Mesothelial cell of epicardium (in vitro differentiated cells): ENCODE results near the gene CFAP99. TPM values are rescaled to one million over a fixed set of nuclear protein-coding genes. Genes with fewer than 3 reads are reported as not detected.
A peak's percentile ranks its signal among the peaks of the same experiment; 100 is the strongest.

Experiments used
- DNase-seq, 2 experiments: peaks; one replicate each; pipeline ENCODE4 v3.0.0; 2021; ENCODE audit warnings: low spot score in 2 of 2; ENCODE audit not compliant: unreplicated experiment in 2 of 2
- H3K27ac Mint-ChIP-seq: 2 replicates; pipeline ENCODE4 v1.8.0; 2021; ENCODE audit warnings: mixed read lengths
- H3K27me3 Mint-ChIP-seq: 2 replicates; pipeline ENCODE4 v1.8.0; 2021; ENCODE audit warnings: low read depth, mixed read lengths
- H3K36me3 Mint-ChIP-seq: 2 replicates; pipeline ENCODE4 v1.8.0; 2021; ENCODE audit warnings: mixed read lengths
- H3K4me1 Mint-ChIP-seq: 2 replicates; pipeline ENCODE4 v1.8.0; 2021; ENCODE audit warnings: mixed read lengths
- H3K4me3 Mint-ChIP-seq: 2 replicates; pipeline ENCODE4 v1.8.0; 2021; ENCODE audit warnings: mild to moderate bottlenecking, moderate library complexity, mixed read lengths
- H3K9me3 Mint-ChIP-seq: 2 replicates; pipeline ENCODE4 v1.8.0; 2021; ENCODE audit warnings: mixed read lengths
- total RNA-seq: library from RNA; stranded (reverse); gene quantifications from 3 replicates; pipeline ENCODE4 v1.2.1, GENCODE V29; 2021
- TF ChIP-seq, protein P1 (sequence below): fragments of 200-600 bp; sonication (generic); IDR thresholded peaks from one replicate; pipeline ENCODE4 v1.5.0; 2021; ENCODE audit warnings: antibody characterized with exemption; ENCODE audit not compliant: unreplicated experiment

CFAP99 gene
- total RNA-seq: 0.11 TPM in 1 of 3 replicates, not detected in the others

DNA sequence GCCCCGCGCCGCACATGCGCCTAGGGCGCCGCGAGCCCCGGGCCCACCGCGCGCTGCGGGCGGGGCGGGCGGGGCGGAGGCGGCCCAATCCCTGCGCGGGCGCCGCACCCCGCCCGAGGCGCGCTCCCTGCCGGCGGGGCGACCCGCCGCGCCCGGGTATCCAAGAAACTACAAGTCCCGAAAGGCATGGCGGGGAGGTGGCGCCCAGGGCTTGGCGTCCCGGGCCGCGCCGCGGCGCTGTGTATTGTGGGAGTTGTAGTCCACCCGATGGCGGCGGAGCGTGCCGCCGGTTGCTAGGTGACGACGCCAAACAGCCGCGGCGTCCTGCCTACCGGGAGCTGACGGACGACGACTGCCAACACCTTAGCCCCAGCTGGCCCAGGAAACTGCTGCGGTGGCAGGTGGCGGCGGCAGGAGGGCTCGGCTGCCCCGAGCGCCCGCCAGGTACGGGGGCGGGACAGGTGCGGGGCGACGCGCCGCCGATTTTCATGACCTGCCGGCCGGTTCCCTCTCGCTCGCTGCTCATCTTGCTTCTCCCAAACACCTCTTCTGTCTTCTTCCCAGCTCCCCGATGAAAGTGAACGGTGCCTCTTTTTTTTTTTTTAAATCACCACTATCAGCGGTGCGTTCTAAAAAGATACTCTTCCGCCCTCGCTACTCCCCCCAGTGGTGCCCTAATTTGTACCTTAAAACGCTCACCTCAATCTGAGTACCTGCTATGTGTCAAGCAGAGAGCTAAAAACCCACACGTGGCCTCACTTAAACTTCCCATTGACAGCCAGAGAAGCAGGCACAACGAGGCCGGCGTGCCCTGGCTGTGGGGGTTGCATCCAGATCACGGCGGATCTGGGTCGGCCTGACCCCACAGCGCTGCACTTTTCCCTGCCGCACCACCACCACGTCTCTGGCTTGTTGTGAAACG is at the start of gene CFAP99:
Gene CFAP99 (plus strand): TSS at position 306 of the 922 bp plus-strand sequence.
- TF ChIP-seq, protein P1, sequence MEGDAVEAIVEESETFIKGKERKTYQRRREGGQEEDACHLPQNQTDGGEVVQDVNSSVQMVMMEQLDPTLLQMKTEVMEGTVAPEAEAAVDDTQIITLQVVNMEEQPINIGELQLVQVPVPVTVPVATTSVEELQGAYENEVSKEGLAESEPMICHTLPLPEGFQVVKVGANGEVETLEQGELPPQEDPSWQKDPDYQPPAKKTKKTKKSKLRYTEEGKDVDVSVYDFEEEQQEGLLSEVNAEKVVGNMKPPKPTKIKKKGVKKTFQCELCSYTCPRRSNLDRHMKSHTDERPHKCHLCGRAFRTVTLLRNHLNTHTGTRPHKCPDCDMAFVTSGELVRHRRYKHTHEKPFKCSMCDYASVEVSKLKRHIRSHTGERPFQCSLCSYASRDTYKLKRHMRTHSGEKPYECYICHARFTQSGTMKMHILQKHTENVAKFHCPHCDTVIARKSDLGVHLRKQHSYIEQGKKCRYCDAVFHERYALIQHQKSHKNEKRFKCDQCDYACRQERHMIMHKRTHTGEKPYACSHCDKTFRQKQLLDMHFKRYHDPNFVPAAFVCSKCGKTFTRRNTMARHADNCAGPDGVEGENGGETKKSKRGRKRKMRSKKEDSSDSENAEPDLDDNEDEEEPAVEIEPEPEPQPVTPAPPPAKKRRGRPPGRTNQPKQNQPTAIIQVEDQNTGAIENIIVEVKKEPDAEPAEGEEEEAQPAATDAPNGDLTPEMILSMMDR: no peak
- peaks cover 83% of the 10 kb centered on the region for H3K27me3 Mint-ChIP-seq
- H3K9me3 Mint-ChIP-seq: no peaks in the 10 kb centered on the region
- peak within 1 kb of the TSS; percentile 72 for H3K4me3 Mint-ChIP-seq
- H3K27ac Mint-ChIP-seq: no peak within 1 kb of the TSS
- peaks cover 7% of the 10 kb centered on the region for H3K4me1 Mint-ChIP-seq
- no peaks in the 10 kb centered on the region for H3K36me3 Mint-ChIP-seq
- DNase-seq: peak; percentile 93 to 94

DNA sequence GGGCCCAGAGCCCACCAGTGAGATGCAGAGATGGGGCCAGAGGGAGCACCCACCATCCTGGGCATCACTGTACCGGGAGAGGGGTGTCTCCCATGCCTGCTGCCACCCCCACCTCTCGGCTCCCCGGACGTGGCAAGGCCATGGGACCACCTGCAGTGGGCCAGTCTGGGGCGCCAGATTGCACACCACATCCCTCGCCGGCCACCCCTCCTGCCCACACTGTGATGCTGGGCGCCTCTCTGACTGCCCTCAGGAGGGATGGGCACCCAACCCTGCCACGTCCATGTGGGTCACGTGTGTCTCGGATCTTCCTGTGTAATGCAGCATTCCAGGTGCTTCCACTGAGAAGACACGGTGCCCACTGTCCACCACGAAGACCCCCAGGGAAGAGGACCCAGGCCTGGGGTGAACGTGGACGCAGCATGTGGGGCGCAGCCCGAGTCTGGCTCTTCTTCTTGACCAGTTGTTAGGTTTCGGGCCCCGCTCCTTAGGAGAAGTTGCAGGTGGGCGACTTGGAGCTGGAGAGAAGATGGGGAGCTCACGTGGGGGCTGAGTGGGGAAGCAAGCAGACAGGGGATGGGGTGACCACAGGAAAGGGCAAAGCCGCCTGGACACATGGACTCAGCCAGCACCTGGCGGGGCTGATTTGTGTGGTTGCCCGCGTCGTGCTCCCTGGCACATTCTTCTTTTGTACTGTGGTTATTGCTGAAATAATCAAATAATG is 48.0 kb upstream of the CFAP99 start:
- Mint-ChIP-seq H3K4me3 (no peak overlapping the region), H3K27me3 (peaks cover 23% of the 10 kb centered on the region), H3K9me3 (peaks cover 13% of the 10 kb centered on the region), H3K4me1 (peaks cover 2% of the 10 kb centered on the region), H3K27ac (no peak overlapping the region), H3K36me3 (no peaks in the 10 kb centered on the region)
- DNase-seq: no peak
- TF ChIP-seq, protein P1: no peak

DNA sequence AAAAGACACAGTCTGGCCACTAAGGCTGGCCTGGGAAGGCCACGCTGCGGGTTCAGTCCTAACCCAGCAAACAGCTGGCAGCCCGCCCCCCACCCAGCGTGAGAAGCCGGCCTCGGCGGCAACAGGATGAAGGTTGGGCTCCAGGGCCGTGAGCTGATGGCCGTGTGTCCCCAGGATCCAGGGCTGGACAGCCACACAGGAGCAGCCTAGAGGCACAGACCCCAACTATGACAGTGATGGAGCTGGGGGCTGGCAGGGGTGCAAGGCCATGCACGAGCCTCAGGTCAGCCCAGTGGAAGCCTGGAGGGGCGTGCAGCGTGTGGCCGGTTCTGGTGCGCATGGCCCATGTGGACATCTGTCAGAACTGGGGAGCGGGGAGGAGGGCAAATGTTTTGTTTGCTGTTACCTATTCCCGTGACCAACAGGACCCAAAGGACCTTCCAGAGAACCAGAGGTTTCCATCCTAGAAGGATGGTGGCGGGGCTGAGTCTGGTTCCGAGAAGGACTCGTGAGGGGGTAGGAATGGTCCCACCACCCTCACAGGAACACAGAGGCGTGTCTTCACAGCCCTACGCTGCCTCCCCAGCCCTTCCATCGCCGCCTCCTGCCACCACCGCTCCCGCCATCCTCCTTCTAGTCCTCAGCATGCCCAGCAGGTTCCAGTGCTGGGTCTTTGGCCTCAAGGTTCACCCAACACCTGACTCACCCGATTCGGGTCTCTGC is 46.8 kb upstream of the CFAP99 start:
- TF ChIP-seq, protein P1: no peak
- no peak overlapping the region for H3K4me3 Mint-ChIP-seq
- no peak for DNase-seq
- peaks cover under 1% of the 10 kb centered on the region for H3K4me1 Mint-ChIP-seq
- peaks cover 23% of the 10 kb centered on the region for H3K27me3 Mint-ChIP-seq
- H3K27ac Mint-ChIP-seq: no peak overlapping the region
- peaks cover 13% of the 10 kb centered on the region for H3K9me3 Mint-ChIP-seq
- H3K36me3 Mint-ChIP-seq: no peaks in the 10 kb centered on the region

DNA sequence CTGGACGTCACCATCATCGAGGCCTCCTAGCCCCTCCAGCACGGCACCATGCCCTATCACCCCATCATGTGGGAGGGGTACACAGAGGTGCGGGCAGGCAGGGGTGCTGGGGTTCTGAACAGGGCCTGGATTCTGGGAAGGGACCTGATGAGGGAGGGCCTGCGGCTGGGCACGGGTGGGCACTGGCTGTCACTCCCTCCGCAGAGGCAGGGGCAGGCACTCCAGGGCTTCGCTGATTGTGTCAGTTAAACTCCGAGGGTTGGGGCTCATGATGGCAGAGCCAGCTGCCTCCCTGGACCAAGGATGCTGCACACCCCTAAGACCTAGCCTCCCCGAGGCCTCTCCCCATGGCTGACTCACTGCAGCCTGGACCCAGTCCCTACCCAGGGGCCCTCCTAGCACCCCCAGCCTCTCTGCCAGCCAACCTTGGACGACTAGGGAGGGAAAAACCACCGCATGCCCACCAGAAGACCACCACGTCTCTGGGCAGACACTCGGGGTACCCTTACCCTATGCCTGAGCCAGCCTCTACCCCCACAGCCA is 46.2 kb upstream of the CFAP99 start:
- Mint-ChIP-seq H3K27ac (no peak overlapping the region), H3K9me3 (peaks cover 13% of the 10 kb centered on the region), H3K4me1 (no peaks in the 10 kb centered on the region), H3K36me3 (no peaks in the 10 kb centered on the region), H3K27me3 (peaks cover 23% of the 10 kb centered on the region), H3K4me3 (no peak overlapping the region)
- DNase-seq: no peak
- TF ChIP-seq, protein P1: no peak

DNA sequence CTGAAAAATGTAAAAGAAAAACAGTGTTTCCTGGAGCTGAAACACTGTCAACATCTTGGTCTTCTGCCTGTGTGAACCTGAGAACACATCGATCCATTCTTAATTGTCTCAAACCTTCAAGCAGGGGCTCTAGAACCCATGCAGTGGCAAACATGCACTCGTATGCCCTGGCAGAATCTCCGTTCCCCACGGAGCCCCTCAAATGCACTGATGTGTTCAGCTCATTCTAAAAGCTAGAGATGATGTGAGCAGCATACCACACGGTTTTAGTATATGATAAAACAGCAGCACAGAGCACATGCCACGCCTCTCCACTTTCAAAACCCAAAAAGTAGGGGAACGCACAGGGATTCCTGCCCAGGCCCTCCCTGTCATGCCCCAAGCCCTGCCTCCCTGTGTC is 45.2 kb upstream of the CFAP99 start:
- peaks cover 13% of the 10 kb centered on the region for H3K9me3 Mint-ChIP-seq
- no peak overlapping the region for H3K27ac Mint-ChIP-seq
- no peak overlapping the region for H3K4me3 Mint-ChIP-seq
- peaks cover 29% of the 10 kb centered on the region for H3K27me3 Mint-ChIP-seq
- TF ChIP-seq, protein P1: no peak
- DNase-seq: no peak
- no peaks in the 10 kb centered on the region for H3K4me1 Mint-ChIP-seq
- H3K36me3 Mint-ChIP-seq: no peaks in the 10 kb centered on the region
